Neural progenitor cell (in vitro differentiated cells): ENCODE measurements around the gene SKIL.

Experiments used
- CTCF ChIP-seq: fragments of 200-600 bp; sonication (generic); IDR thresholded peaks from 2 replicates; pipeline ENCODE4 v1.5.1; 2017; ENCODE audit warnings: antibody characterized with exemption, mild to moderate bottlenecking
- EZH2 ChIP-seq: fragments of 200-600 bp; sonication (generic); IDR thresholded peaks from 2 replicates; pipeline ENCODE4 v1.6.1; 2017; ENCODE audit warnings: antibody characterized with exemption, mild to moderate bottlenecking, moderate library complexity
- EZH2phosphoT487 ChIP-seq: fragments of 200-600 bp; sonication (generic); IDR thresholded peaks from 2 replicates; pipeline ENCODE4 v1.6.1; 2017; ENCODE audit warnings: antibody characterized with exemption

DNA sequence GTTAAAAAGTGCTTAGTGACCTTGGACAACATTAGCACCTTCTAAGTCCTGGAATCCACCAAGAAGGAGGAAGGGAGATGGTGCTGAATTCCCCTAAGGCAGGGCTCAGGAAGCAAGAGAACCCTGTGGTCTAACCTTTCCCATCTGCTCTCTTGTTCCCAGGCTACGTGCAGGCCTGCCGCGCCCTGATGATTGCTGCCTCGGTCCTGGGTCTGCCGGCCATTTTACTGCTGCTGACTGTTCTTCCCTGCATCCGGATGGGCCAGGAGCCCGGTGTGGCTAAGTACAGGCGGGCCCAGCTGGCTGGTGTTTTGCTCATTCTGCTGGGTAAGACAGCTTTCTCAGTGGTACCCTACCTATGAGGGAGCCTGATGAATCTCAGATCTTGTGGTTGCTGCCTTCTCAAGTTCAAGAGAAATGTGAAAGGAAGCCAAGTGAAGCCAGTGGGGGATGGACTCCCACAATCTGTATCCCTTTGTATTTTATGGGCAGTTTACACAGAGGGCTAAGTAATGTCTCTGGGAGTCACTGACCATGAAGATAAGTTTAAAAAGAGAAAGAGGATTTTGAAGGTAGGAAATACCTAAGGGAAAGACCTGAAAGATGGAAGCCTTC is 65.6 kb downstream of the SKIL start:
- no peak for TF ChIP-seq CTCF
- TF ChIP-seq EZH2: no peak
- TF ChIP-seq EZH2phosphoT487: no peak
